GOT3 (cell line): Measurements from ENCODE around the gene SLC25A13.
"Not testable (repeated sequence)": the region's sequence is repeated elsewhere in the genome, so short reads cannot be mapped to it uniquely, and the experiment has no call there.

ENCODE experiments used
- DNase-seq: peaks from one replicate; lab custom pipeline; 2025; ENCODE audit warnings: mixed read lengths; lab: John Stamatoyannopoulos, UW

Gene SLC25A13

GRCh38 chr7:96157856-96158255 lies 164.0 kb downstream of the SLC25A13 start:
- DNase-seq = no peak

- DNase-seq = not testable (repeated sequence)
Observed at GRCh38 chr7:96154506-96154905, 167.4 kb downstream of the SLC25A13 start.

GRCh38 chr7:96152706-96153105 lies 169.2 kb downstream of the SLC25A13 start:
- DNase-seq = no peak

- no peak for DNase-seq
Observed at GRCh38 chr7:96151889-96152288, 170.0 kb downstream of the SLC25A13 start.

GRCh38 chr7:96144260-96144526 lies 177.7 kb downstream of the SLC25A13 start:
- no peak for DNase-seq

GRCh38 chr7:96143495-96144259 lies 178.2 kb downstream of the SLC25A13 start:
- no peak for DNase-seq

- DNase-seq = no peak
Observed at GRCh38 chr7:96136600-96137239, 185.2 kb downstream of the SLC25A13 start.

- no peak for DNase-seq
Observed at GRCh38 chr7:96135241-96135640, 186.7 kb downstream of the SLC25A13 start.

GRCh38 chr7:96131525-96131924 lies 190.4 kb downstream of the SLC25A13 start:
- DNase-seq = no peak

GRCh38 chr7:96127746-96128145 lies 194.2 kb downstream of the SLC25A13 start:
- DNase-seq = no peak

GRCh38 chr7:96126382-96126781 lies 195.5 kb downstream of the SLC25A13 start:
- no peak for DNase-seq

GRCh38 chr7:96122746-96123145 lies 199.2 kb downstream of the SLC25A13 start:
- no peak for DNase-seq

GRCh38 chr7:96121752-96122151 lies 200.1 kb downstream of the SLC25A13 start:
- DNase-seq = no peak

GRCh38 chr7:96120445-96121225 lies 201.3 kb downstream of the SLC25A13 start:
- no peak for DNase-seq

- DNase-seq = no peak
Observed at GRCh38 chr7:96118449-96119001, 203.4 kb downstream of the SLC25A13 start.

- no peak for DNase-seq
Observed at GRCh38 chr7:96116173-96116572, 205.7 kb downstream of the SLC25A13 start.

- no peak for DNase-seq
Observed at GRCh38 chr7:96114190-96114589, 207.7 kb downstream of the SLC25A13 start.

- no peak for DNase-seq
Observed at GRCh38 chr7:96111405-96111804, 210.5 kb downstream of the SLC25A13 start.

GRCh38 chr7:96104984-96105383 lies 216.9 kb downstream of the SLC25A13 start:
- DNase-seq = no peak

GRCh38 chr7:96102096-96102811 lies 219.6 kb downstream of the SLC25A13 start:
- DNase-seq = no peak

GRCh38 chr7:96100737-96101136 lies 221.2 kb downstream of the SLC25A13 start:
- DNase-seq = no peak

GRCh38 chr7:96097835-96098234 lies 224.1 kb downstream of the SLC25A13 start:
- DNase-seq = no peak
